ENCODE measurements around the gene SCYGR7. TPM values are rescaled to one million over a fixed set of nuclear protein-coding genes. Genes with fewer than 3 reads are reported as not detected.
"Not testable (repeated sequence)": the region's sequence is repeated elsewhere in the genome, so short reads cannot be mapped to it uniquely, and the experiment has no call there.

SCYGR7 gene
- total RNA-seq, 4 donors from 2014 or later, result not detected

DNA sequence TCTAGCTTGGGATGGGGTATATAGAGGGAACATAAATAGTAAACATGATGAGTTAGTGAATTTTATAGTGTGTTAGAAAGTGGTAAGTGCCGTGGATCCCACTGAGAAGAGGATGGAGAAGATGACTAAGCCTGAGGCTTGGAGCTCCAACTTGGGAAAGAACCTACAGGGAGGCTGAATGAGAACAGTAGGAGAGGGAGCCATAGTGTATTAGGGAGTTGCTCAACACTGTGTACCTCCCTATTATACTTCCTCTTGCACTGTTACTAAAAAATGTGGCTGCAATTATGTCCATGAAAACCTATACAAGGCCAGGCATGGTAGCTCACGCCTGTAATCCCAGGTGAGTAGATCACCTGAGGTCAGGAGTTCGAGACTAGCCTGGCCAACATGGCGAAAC, 7.5 kb upstream of the SCYGR7 start:
- 86 to 98% methylated on average over 2 to 4 of the region's 4 CpGs for WGBS, 2 donors (ENCODE audit: low coverage in 1 of 2)

DNA sequence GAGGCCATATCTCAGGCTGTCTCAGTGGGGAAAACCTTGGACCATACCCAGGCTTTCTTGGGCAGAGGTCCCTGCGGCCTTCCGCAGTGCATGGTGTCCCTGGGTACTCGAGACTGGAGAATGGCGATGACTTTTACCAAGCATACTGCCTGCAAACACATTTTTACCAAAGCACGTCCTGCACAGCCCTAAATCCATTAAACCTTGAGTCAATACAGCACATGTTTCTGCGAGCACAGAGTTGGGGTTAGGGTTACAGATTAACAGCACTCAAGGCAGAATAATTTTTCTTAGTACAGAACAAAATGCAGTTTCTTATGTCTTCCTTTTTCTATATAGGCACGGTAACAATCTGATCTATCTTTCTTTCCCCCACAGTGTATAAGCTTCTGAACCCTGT, 5.3 kb upstream of the SCYGR7 start:
- H3K4me3 ChIP-seq, H3K27me3 ChIP-seq, H3K27ac ChIP-seq, H3K9me3 ChIP-seq, H3K36me3 ChIP-seq, ATAC-seq: not testable (repeated sequence)
- 78 to 95% methylated on average over 4 to 6 of the region's 7 CpGs for WGBS, 2 donors (ENCODE audit: low coverage in 1 of 2)
- H3K4me1 ChIP-seq, result peaks cover 0 to 12% (median 0%) of the 10 kb centered on the region in 3 donors

More for the DNA sequence above, 7.5 kb upstream of the SCYGR7 start:
- Histone ChIP-seq H3K4me1 (peaks cover 0 to 21% (median 5%) of the 10 kb centered on the region in 3 donors), H3K36me3 (no peaks in the 10 kb centered on the region), H3K27me3 (no peaks in the 10 kb centered on the region), H3K4me3 (no peak overlapping the region), H3K27ac (no peak overlapping the region), H3K9me3 (no peaks in the 10 kb centered on the region)
- ATAC-seq, result no peak
- TF ChIP-seq, protein P1, sequence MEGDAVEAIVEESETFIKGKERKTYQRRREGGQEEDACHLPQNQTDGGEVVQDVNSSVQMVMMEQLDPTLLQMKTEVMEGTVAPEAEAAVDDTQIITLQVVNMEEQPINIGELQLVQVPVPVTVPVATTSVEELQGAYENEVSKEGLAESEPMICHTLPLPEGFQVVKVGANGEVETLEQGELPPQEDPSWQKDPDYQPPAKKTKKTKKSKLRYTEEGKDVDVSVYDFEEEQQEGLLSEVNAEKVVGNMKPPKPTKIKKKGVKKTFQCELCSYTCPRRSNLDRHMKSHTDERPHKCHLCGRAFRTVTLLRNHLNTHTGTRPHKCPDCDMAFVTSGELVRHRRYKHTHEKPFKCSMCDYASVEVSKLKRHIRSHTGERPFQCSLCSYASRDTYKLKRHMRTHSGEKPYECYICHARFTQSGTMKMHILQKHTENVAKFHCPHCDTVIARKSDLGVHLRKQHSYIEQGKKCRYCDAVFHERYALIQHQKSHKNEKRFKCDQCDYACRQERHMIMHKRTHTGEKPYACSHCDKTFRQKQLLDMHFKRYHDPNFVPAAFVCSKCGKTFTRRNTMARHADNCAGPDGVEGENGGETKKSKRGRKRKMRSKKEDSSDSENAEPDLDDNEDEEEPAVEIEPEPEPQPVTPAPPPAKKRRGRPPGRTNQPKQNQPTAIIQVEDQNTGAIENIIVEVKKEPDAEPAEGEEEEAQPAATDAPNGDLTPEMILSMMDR (IDR thresholded peaks at IDR 0.05), result no peak
- TF ChIP-seq POLR2AphosphoS5 (IDR thresholded peaks at IDR 0.05) (no peak), POLR2A (IDR thresholded peaks at IDR 0.05) (no peak), EP300 (IDR thresholded peaks at IDR 0.05) (no peak)

DNA sequence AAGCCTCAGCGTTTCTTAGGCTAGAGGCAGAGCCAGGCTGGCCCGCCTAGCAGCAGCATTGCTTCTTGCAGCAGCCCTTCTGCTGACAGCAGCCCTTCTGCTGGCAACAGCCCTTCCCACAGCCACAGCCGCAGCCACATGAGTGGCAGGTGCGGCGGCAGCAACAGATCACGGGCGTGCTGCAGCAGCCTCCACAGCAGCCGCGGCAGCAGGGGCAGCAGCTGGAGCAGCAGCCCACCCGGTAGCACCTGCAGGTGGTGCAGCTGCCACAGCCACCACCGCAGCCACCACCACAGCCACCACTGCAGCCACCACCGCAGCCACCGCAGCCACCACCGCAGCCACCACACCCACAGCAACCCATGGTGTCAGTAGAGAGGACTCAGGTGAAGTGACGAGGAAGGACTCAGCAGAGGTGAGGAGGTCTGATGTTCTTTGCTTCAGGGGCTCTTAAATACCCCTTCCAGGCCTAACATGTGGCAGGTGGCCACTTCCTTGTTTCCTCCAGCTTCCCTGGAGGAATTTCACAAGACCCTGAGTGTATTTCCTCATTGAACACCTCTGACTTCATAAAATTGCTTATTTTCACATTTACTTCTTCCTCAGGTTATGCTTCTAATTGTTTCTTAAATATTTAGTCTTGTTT, 3.6 kb upstream of the SCYGR7 start, which contains the start of gene SCYGR6:
TSS of gene SCYGR6 (minus strand) at position 364 of the 646 bp plus-strand sequence. CDS start at position 364, 0 bp downstream.
- Histone ChIP-seq H3K36me3 (no peaks in the 10 kb centered on the region), H3K27me3 (peaks cover 4% of the 10 kb centered on the region), H3K27ac (no peak within 1 kb of the TSS), H3K4me1 (no peaks in the 10 kb centered on the region), H3K9me3 (no peaks in the 10 kb centered on the region), H3K4me3 (no peak within 1 kb of the TSS)
- 86% methylated on average over 2 of the region's 15 CpGs; no CpG with 5 or more reads in 1 of the 2 donors for WGBS, 2 donors (ENCODE audit: low coverage in 1 of 2)
- no peak for ATAC-seq
- TF ChIP-seq EP300 (IDR thresholded peaks at IDR 0.05) (no peak), POLR2A (IDR thresholded peaks at IDR 0.05) (no peak), POLR2AphosphoS5 (IDR thresholded peaks at IDR 0.05) (no peak)
- TF ChIP-seq, protein P1 (IDR thresholded peaks at IDR 0.05), result no peak

DNA sequence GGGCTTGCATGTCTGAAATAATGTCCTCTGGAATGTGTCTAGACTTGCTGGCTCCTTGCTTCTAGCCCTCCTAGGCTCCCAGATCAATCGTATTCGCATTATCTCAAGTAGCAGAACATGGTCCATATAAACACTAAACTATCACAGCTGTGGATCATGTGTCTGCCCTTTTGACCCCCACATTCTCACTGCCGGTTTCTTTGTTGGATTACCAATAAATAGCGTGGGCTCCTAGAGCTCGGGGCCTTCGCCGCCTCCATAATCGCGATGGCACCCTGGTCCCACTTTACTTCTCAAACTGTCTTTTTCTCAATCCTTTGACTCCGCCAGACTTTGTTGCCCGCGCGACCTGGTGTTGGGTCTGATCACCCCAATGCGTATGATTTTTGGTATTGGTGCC, 11.2 kb downstream of the SCYGR7 start:
- ATAC-seq, result no peak
- WGBS, 2 donors (ENCODE audit: low coverage in 1 of 2), result 31 to 69% methylated on average over 4 to 14 of the region's 14 CpGs
- TF ChIP-seq, protein P1 (IDR thresholded peaks at IDR 0.05), result no peak
- TF ChIP-seq EP300 (IDR thresholded peaks at IDR 0.05) (no peak), POLR2AphosphoS5 (IDR thresholded peaks at IDR 0.05) (no peak), POLR2A (IDR thresholded peaks at IDR 0.05) (no peak)
- no peak overlapping the region for H3K27ac ChIP-seq
- H3K36me3 ChIP-seq, result no peaks in the 10 kb centered on the region
- no peaks in the 10 kb centered on the region for H3K4me1 ChIP-seq
- no peaks in the 10 kb centered on the region for H3K27me3 ChIP-seq
- H3K4me3 ChIP-seq, result no peak overlapping the region
- no peaks in the 10 kb centered on the region for H3K9me3 ChIP-seq

DNA sequence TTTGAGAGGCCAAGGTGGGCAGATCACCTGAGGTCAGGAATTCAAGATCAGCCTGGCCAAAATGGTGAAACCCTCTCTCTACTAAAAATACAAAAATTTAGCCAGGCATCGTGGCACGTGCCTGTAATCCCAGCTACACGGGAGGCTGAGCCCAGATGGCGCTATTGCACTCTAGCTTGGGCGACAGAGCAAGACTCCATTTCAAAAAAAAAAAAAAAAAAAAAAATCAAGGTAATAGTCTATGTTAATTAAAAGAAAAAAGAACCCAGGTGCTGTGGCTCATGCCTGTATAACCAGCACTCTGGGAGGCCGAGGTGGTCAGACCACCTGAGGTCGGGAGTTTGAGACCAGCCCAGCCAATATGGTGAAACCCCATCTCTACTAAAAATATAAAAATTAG, 12.6 kb downstream of the SCYGR7 start:
- H3K9me3 ChIP-seq, result not testable (repeated sequence)
- 60 to 69% methylated on average over 4 to 6 of the region's 7 CpGs for WGBS, 2 donors (ENCODE audit: low coverage in 1 of 2)

DNA sequence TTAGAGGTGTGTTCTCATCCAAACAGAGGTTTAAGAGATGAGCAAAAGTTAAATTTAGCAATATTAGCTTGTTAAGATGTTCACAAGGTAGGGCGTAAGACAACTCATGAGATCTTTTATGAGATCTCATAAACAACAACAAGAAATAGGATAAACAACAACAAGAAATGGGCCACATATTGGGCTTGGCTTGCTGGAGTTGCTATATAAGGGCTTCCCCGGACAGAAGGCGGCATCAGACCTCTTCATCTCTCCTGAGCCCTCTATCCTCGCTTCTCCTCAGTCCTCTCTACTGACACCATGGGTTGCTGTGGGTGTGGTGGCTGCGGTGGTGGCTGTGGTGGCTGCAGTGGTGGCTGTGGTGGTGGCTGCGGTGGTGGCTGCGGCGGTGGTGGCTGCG, 17.5 kb downstream of the SCYGR7 start, which contains the start of gene SCYGR8:
TSS of gene SCYGR8 (plus strand) at position 301 of the 400 bp plus-strand sequence. CDS start at position 301, 0 bp downstream.
- Histone ChIP-seq H3K36me3 (no peaks in the 10 kb centered on the region), H3K27ac (no peak within 1 kb of the TSS), H3K9me3 (no peaks in the 10 kb centered on the region), H3K4me1 (no peaks in the 10 kb centered on the region), H3K27me3 (peaks cover 8% of the 10 kb centered on the region), H3K4me3 (no peak within 1 kb of the TSS)
- ATAC-seq, result no peak
- TF ChIP-seq POLR2A (IDR thresholded peaks at IDR 0.05) (no peak), EP300 (IDR thresholded peaks at IDR 0.05) (no peak), POLR2AphosphoS5 (IDR thresholded peaks at IDR 0.05) (no peak)
- TF ChIP-seq, protein P1 (IDR thresholded peaks at IDR 0.05), result no peak
- 95 to 100% methylated on average over 1 to 3 of the region's 9 CpGs for WGBS, 2 donors (ENCODE audit: low coverage in 1 of 2)

More for the DNA sequence above, 12.6 kb downstream of the SCYGR7 start:
- H3K27ac ChIP-seq, H3K4me3 ChIP-seq, ATAC-seq, H3K4me1 ChIP-seq, H3K36me3 ChIP-seq, H3K27me3 ChIP-seq: not testable (repeated sequence)

Data from gastroesophageal sphincter (tissue), 4 donors.